NCI-H82 treated with DMSO at 0.1 percent for 48 hours (cell line): ENCODE data around the gene CFB.
"Not testable (repeated sequence)": the region's sequence is repeated elsewhere in the genome, so short reads cannot be mapped to it uniquely, and the experiment has no call there.

Experiments
- DNase-seq: peaks from one replicate; lab custom pipeline; 2025; ENCODE audit not compliant: unreplicated experiment; lab: John Stamatoyannopoulos, UW

The CFB gene

DNA sequence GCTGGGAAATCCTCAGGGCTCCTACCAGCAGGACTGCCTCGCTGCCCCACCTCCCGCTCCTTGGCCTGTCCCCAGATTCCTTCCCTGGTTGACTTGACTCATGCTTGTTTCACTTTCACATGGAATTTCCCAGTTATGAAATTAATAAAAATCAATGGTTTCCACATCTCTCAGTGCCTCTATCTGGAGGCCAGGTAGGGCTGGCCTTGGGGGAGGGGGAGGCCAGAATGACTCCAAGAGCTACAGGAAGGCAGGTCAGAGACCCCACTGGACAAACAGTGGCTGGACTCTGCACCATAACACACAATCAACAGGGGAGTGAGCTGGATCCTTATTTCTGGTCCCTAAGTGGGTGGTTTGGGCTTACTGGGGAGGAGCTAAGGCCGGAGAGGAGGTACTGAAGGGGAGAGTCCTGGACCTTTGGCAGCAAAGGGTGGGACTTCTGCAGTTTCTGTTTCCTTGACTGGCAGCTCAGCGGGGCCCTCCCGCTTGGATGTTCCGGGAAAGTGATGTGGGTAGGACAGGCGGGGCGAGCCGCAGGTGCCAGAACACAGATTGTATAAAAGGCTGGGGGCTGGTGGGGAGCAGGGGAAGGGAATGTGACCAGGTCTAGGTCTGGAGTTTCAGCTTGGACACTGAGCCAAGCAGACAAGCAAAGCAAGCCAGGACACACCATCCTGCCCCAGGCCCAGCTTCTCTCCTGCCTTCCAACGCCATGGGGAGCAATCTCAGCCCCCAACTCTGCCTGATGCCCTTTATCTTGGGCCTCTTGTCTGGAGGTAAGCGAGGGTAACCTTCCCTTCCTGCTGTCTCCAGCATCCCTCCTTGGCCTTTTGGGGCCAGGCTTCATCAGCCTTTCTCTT, at the start of gene CFB:
Gene CFB, plus strand, starts transcription at position 589 of the 863 bp plus-strand sequence. Its CDS starts 127 bp downstream, at position 716.
- no peak for DNase-seq

DNA sequence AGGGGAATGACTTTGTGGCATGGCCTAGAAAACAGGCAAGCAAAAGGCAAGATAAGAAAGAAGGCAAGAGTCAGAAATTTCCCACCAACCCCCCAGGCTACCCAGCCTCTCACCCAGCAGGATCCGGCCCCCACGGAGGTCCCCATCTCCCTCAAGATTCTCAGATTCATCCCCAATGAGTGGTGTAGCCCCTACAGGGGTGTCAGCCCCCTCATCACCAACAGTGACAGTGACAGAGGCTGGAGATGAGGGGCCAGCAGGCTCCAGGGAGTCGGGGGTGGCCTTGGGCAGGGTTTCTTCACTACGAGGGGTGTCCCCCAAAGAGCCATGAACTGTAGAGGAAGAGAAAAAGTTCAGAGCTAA, 49.4 kb upstream of the CFB start:
- no peak for DNase-seq

DNA sequence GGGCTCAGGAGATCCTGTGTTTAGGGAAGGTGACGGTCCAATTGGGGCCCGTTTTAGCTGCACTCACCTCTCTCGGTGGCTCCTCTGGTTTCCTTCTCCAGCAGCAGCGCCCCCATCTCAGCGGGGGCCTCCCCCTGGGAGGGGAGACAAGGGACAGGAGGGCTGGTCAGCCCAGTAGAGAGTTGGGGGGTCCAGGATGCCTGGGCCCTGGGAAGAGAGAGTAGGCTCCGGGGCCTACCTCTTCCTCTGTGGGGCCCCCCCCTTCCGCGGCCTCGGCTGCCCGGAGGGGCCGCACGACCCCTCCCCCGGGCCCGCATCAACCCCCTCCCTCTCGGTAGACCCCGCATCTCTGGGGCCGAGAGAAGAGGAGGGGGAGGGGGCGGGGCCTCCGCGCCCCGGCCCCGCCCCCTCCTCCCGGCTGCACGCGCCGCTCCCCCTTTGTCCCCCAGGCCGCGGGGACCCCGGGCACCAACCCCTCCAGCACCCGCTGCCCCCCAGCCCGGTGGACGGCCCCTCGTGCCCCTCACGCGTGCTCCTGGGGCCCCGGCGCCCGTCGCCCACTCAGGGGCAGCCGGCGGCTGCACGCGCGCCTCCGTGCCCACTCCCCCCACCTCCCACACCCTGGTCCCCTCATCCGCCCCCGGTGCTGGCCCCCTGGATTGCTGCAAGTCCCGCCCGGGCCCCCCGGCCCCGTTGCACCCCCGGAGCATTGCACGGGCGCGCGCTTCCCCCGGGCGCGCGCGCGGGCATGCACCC, 48.9 kb upstream of the CFB start:
- DNase-seq = no peak

DNA sequence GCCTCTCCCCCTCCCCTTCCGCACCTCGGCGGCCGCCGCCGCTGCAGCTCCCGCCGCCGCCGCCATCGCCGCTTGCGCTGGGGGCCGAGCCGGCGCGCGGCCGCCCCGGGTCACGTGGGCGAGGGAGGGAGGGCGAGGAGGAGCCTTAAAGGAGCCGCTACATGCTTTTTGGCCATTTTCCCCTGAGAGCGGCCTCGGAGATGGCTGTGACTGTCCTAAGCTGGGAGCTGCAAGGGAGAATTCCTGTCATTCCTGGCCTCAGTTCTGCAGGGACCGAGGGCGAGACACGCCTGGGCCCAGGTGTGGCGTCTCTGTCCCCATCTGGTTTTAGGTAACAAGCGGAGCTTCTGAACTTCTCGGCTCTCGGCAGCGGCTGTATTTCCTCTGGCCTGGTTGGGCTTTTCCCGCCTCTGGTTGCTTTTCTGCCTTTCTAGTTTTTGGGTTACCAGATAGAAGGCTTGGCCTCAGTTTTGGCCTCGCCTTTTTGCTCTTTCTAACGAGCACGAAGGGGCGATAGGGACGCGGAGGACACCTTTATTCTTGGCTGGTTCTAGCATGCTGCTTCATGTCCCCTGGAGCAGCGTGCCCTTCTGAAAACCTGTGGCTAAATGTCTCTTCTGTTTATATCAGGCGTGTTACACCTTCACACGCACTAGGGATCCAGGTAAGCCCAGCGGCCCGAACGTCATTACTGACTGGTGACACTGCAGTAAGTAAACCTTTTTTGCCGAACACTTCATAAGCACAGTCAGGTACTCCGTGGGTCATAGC, 48.1 kb upstream of the CFB start, which contains the start of gene EHMT2:
Gene EHMT2, minus strand, starts transcription at position 87 of the 771 bp plus-strand sequence. Its CDS starts 21 bp downstream, at position 66.
- DNase-seq = peak; percentile 63

- peak; percentile 63 for DNase-seq
These were observed 47.4 kb upstream of the CFB start for GRCh38 chr6:31898383-31899011.

- no peak for DNase-seq
These were observed 46.7 kb upstream of the CFB start for GRCh38 chr6:31899215-31899614.

DNA sequence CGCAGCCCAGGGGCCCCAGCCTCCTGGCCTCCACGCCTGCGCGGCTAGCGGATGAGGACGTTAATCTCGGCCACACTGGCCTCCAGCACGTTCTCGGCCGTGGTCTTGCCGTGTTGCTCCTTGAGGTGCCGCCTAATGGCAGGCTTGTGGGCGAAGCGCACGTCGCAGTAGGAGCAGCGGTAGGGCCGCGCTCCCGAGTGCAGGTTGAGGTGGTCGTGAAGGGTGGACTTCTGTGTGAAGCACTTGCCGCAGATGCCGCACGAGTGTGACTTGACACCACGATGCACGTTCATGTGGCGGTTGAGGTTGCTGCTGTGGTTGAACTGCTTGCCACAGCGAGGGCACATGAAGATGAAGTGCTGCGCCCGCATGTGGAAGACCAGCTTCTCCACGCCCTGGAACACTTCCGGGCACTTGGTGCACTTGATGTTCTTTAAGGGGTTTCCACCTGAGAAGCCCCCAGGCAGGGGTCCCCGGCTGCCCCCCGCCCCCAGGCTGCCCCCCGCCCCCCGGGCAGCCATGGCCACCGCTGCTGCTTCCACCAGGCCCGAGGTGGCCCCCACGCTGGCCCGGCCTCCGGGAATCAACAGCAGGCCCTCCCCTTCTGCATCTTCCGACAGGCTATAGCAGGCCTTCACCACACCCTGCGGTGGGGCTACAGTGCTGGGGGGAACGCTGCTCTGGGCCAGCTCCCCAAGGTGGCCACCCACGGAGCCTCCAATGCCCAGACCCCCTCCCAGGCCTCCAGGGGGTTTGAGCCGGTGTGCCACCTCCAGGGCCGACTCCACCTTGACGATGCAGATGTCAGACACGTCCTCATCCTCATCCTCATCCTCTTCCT, 45.8 kb upstream of the CFB start:
- no peak for DNase-seq

- DNase-seq = no peak
These were observed 44.9 kb upstream of the CFB start for GRCh38 chr6:31900917-31901414.

- DNase-seq = no peak
These were observed 44.4 kb upstream of the CFB start for GRCh38 chr6:31901415-31901952.

DNA sequence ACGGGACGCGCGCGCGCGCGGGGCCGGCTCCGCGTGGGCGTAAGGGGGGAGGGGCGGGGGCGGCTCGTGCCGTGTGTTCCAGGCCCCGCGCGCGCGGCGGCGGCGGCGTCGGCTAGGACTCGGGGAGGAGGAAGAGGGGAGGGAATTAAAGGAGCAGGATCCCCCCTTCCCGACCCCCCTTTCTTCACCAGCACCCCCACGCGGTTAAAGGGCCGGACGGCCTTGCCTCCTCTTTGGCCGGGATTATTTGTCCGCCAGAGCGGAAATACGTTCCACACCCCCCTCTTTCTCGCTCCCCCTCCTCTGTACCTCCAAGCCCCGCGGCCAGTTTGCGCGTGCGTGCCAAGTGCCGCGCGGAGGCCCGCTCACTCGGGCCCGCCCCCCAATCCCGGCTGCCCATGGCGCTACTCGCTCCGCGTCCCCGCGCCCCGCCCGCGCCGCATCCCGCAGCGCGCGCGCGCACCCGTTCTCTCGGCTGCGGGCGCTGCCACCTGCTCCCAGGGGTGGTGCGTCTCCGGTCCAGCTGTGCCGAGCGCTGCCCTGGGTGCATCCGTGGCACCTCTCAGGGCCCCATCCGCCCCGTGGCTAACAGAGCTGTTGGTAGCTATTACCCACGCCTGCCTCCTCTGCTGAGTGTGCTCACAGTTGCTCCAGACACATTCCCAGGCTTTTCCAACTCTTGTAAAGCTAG, 43.8 kb upstream of the CFB start, which contains the start of gene ZBTB12:
Gene ZBTB12, minus strand, starts transcription at position 134 of the 691 bp plus-strand sequence. CDS start 781 bp downstream, outside the sequence.
- peak; percentile 89 for DNase-seq

- no peak for DNase-seq
These were observed 41.9 kb upstream of the CFB start for GRCh38 chr6:31903957-31904356.

GRCh38 chr6:31905041-31905440, 40.9 kb upstream of the CFB start:
- DNase-seq = no peak

DNA sequence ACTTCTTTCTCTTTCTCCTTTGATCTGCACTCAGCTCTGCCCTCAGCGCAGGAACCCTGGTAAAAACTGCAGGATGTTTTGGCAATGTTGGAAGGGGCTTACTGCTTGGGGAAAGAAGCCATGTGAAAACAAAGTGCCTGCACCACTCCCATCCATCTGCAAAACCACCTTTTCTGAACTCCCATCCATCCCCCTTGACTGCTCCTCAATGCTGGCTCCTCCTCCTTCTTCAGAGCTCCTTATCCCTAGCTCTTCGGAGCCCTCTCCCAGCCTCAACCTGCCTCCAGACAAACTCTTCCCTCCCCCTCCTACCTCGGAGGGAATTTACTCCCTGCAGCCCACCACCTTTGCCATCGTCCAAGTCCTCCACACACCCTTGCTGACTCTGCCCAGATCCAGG, 39.8 kb upstream of the CFB start:
- DNase-seq = no peak

- DNase-seq = not testable (repeated sequence)
These were observed 39.2 kb upstream of the CFB start for GRCh38 chr6:31906727-31907126.

DNA sequence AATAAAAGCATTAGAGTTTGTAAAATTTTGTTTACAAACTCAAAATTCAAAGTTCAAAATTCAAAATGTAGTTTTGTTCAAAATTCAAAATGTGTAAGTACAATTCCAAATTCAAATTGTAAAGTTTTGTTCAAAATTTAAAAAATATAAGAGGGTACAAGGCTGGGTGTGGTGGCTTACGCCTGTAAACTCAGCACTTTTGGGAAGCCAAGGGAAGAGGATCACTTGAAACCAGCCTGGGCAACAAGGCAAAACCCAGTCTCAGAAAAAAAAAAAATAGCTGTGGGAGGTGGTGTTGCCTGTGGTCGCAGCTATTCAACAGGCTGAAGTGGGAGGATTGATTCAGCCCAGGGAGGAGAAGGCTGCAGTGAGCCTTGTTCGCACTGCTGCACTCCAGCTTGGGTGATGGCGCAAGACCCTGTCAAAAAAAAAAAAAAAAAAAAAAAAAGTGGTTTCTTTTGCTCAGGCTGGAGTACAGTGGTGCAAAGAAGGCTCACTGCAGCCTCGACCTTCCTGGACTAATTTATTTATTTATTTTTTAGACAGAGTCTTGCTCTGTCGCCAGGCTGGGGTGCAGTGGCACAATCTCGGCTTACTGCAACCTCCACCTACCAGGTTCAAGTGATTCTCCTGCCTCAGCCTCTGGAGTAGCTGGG, 38.6 kb upstream of the CFB start:
- no peak for DNase-seq

DNA sequence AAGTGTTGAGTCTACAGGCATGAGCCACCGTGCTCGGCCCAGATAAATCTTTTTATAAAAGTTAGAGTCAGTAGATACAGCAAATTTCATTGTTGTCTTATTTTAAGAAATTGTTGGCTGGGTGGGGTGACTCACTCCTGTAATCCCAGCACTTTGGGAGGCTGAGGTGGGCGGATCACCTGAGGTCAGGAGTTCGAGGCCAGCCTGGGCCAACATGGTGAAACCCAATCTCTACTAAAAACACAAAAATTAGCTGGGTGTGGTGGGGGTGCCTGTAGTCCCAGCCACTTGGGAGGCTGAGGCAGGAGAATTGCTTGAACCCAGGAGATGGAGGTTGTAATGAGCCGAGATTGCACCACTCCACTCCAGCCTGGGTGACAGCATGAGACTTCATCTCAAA, 37.6 kb upstream of the CFB start:
- DNase-seq = not testable (repeated sequence)

GRCh38 chr6:31908791-31909190, 37.1 kb upstream of the CFB start:
- no peak for DNase-seq

- DNase-seq = not testable (repeated sequence)
These were observed 36.6 kb upstream of the CFB start for GRCh38 chr6:31909298-31909697.
